Activated CD8-positive, alpha-beta memory T cell treated with anti-CD3 and anti-CD28 coated beads for 48 hours (primary cell): ENCODE data around the gene ATG13.
"Not testable (repeated sequence)": the region's sequence is repeated elsewhere in the genome, so short reads cannot be mapped to it uniquely, and the experiment has no call there.

ENCODE experiments used
- DNase-seq, 3 experiments: peaks; one replicate each; pipeline ENCODE4 v3.0.0-alpha.2; 2020; ENCODE audit warnings: low read depth in 2 of 3, low spot score in 2 of 3

Gene ATG13

GRCh38 chr11:46617134-46617971 is at the start of gene ATG13, which contains the start of gene HARBI1:
Gene ATG13, plus strand, starts transcription at chr11:46617553. Its CDS starts 26,739 bp downstream, at chr11:46644292.
Gene HARBI1, minus strand, starts transcription at chr11:46617227. Its CDS starts 990 bp downstream, at chr11:46616237.
- peak; percentile 74 to 85 (median 82) for DNase-seq

- no peak for DNase-seq
Observed at GRCh38 chr11:46570790-46571398, 46.5 kb upstream of the ATG13 start.

- no peak for DNase-seq
Observed at GRCh38 chr11:46574656-46575055, 42.7 kb upstream of the ATG13 start.

GRCh38 chr11:46577058-46577457 is 40.3 kb upstream of the ATG13 start:
- DNase-seq = no peak

GRCh38 chr11:46582588-46582987 is 34.8 kb upstream of the ATG13 start:
- no peak for DNase-seq

GRCh38 chr11:46583513-46583912 is 33.8 kb upstream of the ATG13 start:
- not testable (repeated sequence) for DNase-seq

GRCh38 chr11:46588131-46588530 is 29.2 kb upstream of the ATG13 start:
- DNase-seq = no peak

- no peak for DNase-seq
Observed at GRCh38 chr11:46588915-46589314, 28.4 kb upstream of the ATG13 start.

GRCh38 chr11:46590740-46591605 is 26.4 kb upstream of the ATG13 start:
- DNase-seq = no peak

GRCh38 chr11:46593550-46594373 is 23.6 kb upstream of the ATG13 start, which contains the start of gene AMBRA1:
Gene AMBRA1, minus strand, starts transcription at chr11:46594023. Its CDS starts 45,643 bp downstream, at chr11:46548380.
- DNase-seq = peak; percentile 45 to 70 (median 65)

GRCh38 chr11:46594374-46594700 is 23.0 kb upstream of the ATG13 start:
- no peak for DNase-seq

GRCh38 chr11:46594785-46595184 is 22.6 kb upstream of the ATG13 start:
- no peak for DNase-seq

- no peak for DNase-seq
Observed at GRCh38 chr11:46597155-46597554, 20.2 kb upstream of the ATG13 start.

GRCh38 chr11:46597609-46598219 is 19.6 kb upstream of the ATG13 start:
- DNase-seq = no peak

- no peak for DNase-seq
Observed at GRCh38 chr11:46599340-46600193, 17.8 kb upstream of the ATG13 start.

- DNase-seq = no peak
Observed at GRCh38 chr11:46600194-46600960, 17.0 kb upstream of the ATG13 start.

- no peak for DNase-seq
Observed at GRCh38 chr11:46601129-46601528, 16.2 kb upstream of the ATG13 start.

- DNase-seq = no peak
Observed at GRCh38 chr11:46603704-46604308, 13.5 kb upstream of the ATG13 start.
